ENCODE data around the gene RNASE8. TPM values are rescaled to one million over a fixed set of nuclear protein-coding genes. Genes with fewer than 3 reads are reported as not detected.

RNASE8 gene
- total and polyA plus RNA-seq, 12 donors = not detected

GRCh38 chr14:21084998-21085853 lies 27.6 kb downstream of the RNASE8 start:
- Histone ChIP-seq H3K9me3 (no peaks in the 10 kb centered on the region), H3K36me3 (peaks cover 0 to 100% (median 61%) of the 10 kb centered on the region in 9 donors), H3K4me3 (no peak overlapping the region), H3K27ac (peak overlapping the region in 9 of 10 donors; percentile 11 to 82 (median 30)), H3K4me1 (peaks cover 0 to 44% (median 7%) of the 10 kb centered on the region in 9 donors), H3K27me3 (no peaks in the 10 kb centered on the region)
- peak; percentile 51 to 67 for DNase-seq
- peak; percentile 27 to 88 (median 64) for ATAC-seq
- 52 to 66% methylated on average over 17 of the region's 17 CpGs for WGBS, 2 donors
- no peak for TF ChIP-seq CTCF (IDR thresholded peaks at IDR 0.05)
- intact Hi-C loops (cut with DNase I) = loop anchor here in 2 of 10 donors (2.0 to 5.0 kb wide), 2 partner anchors 14 to 63 kb away; partner anchors contain the start of gene ARHGEF40 (in 1 of the 2)

GRCh38 chr14:21086908-21087293 lies 29.3 kb downstream of the RNASE8 start:
- intact Hi-C loops (cut with DNase I) = loop anchor here in 1 of 10 donors (5.0 kb wide), 1 partner anchor 65 kb away; no protein-coding TSS in a partner anchor
- Histone ChIP-seq H3K4me1 (peaks cover 0 to 44% (median 7%) of the 10 kb centered on the region in 9 donors), H3K36me3 (peaks cover 0 to 100% (median 61%) of the 10 kb centered on the region in 9 donors), H3K27ac (peak overlapping the region in 3 of 10 donors; percentile 9 to 72 (median 18)), H3K9me3 (no peaks in the 10 kb centered on the region), H3K27me3 (no peaks in the 10 kb centered on the region), H3K4me3 (no peak overlapping the region)
- no peak for TF ChIP-seq CTCF (IDR thresholded peaks at IDR 0.05)
- ATAC-seq (no peak), DNase-seq (no peak)
- 87 to 93% methylated on average over 4 of the region's 4 CpGs for WGBS, 2 donors

- H3K4me1 ChIP-seq = peaks cover 0 to 49% (median 9%) of the 10 kb centered on the region in 9 donors
- TF ChIP-seq CTCF (IDR thresholded peaks at IDR 0.05) = no peak
- ATAC-seq = peak in 6 of 8 donors; percentile 21 to 36 (median 28)
- peak overlapping the region in 3 of 10 donors; percentile 9 to 72 (median 18) for H3K27ac ChIP-seq
- H3K27me3 ChIP-seq = no peaks in the 10 kb centered on the region
- WGBS, 2 donors = 50 to 53% methylated on average over 19 of the region's 19 CpGs
- H3K9me3 ChIP-seq = no peaks in the 10 kb centered on the region
- intact Hi-C loops (cut with DNase I) = loop anchor here in 1 of 10 donors (5.0 kb wide), 1 partner anchor 65 kb away; no protein-coding TSS in a partner anchor
- DNase-seq = no peak
- H3K4me3 ChIP-seq = no peak overlapping the region
- H3K36me3 ChIP-seq = peaks cover 0 to 99% (median 57%) of the 10 kb centered on the region in 9 donors
Measured at GRCh38 chr14:21087294-21088091, 29.9 kb downstream of the RNASE8 start.

DNA sequence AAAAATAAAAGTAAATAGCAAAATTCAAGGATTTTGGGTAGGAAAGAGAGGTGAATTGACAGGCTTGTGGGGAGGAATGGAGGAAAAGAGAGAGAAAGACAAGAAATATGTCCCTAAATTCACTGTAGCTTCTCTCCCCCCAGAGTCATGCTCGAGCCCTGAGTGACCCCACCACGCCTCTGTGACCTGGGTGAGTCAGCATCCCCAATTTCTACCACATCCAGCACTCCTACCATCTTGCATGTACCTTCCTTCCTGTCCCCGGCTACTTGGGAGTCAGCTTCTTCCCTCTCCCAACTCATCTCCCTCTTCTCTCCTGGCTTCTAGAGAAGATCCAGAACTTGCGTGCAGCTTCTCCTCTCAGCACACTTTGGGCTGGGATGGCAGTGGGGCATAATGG lies 31.1 kb downstream of the RNASE8 start:
- DNase-seq (no peak), ATAC-seq (no peak)
- H3K27me3 ChIP-seq = no peaks in the 10 kb centered on the region
- peak overlapping the region in 2 of 10 donors; percentile 20 to 21 for H3K27ac ChIP-seq
- peaks cover 0 to 94% (median 57%) of the 10 kb centered on the region in 9 donors for H3K36me3 ChIP-seq
- intact Hi-C loops (cut with DNase I) = loop anchor here in 1 of 10 donors (5.0 kb wide), 1 partner anchor 66 kb away; no protein-coding TSS in a partner anchor
- peaks cover 0 to 55% (median 9%) of the 10 kb centered on the region in 9 donors for H3K4me1 ChIP-seq
- H3K4me3 ChIP-seq = no peak overlapping the region
- WGBS, 2 donors = 87 to 89% methylated on average over 4 of the region's 4 CpGs
- no peaks in the 10 kb centered on the region for H3K9me3 ChIP-seq
- no peak for TF ChIP-seq CTCF (IDR thresholded peaks at IDR 0.05)
